BJ (cell line): ENCODE data around the gene EXOC1L. TPM values are rescaled to one million over a fixed set of nuclear protein-coding genes. Genes with fewer than 3 reads are reported as not detected.

Experiments
- CTCF ChIA-PET: fragments of 350-600 bp; formaldehyde crosslinking; extraction: SDS; loops from one replicate; lab custom pipeline; 2021; ENCODE audit warnings: antibody characterized with exemption, inconsistent platforms; lab: Yijun Ruan, JAX
- POLR2A ChIA-PET: fragments of 300-600 bp; sonication (Branson Sonifier 250); formaldehyde crosslinking; extraction: SDS; loops from one replicate; lab custom pipeline; 2021; ENCODE audit warnings: antibody characterized with exemption; lab: Charles Lee
- DNase-seq: peaks from one replicate; pipeline ENCODE4 v3.0.0-alpha.2; 2011; ENCODE audit warnings: low read depth
- H3K27me3 ChIP-seq: 2 replicates; pipeline ENCODE4 v1.6.0; 2011; ENCODE audit warnings: low read length; ENCODE audit not compliant: control insufficient read depth, insufficient read depth
- H3K36me3 ChIP-seq: 2 replicates; pipeline ENCODE4 v1.5.1; 2011; ENCODE audit warnings: low read length; ENCODE audit not compliant: control insufficient read depth, insufficient read depth
- H3K4me3 ChIP-seq: 2 replicates; pipeline ENCODE4 v1.5.1; 2011; ENCODE audit warnings: low read depth, mild to moderate bottlenecking, control low read depth, low read length
- CTCF ChIP-seq: IDR thresholded peaks from 2 replicates; pipeline ENCODE4 v1.5.1; 2011; ENCODE audit warnings: low read depth, mild to moderate bottlenecking, control low read depth, inconsistent platforms, low read length, moderate library complexity; ENCODE audit not compliant: insufficient read depth
- polyA plus RNA-seq: library from polyadenylated mRNA; depleted of rRNA; stranded (reverse); fragments of >200 nt; gene quantifications from 2 replicates; pipeline ENCODE4 v1.2.3, GENCODE V29; 2011

Gene EXOC1L
- polyA plus RNA-seq, 1 experiment, result not detected

GRCh38 chr4:55865228-55865806 lies 45.7 kb downstream of the EXOC1L start:
- Histone ChIP-seq H3K36me3 (no peaks in the 10 kb centered on the region; the same call in 1 of the 2 replicates), H3K4me3 (no peak overlapping the region), H3K27me3 (no peaks in the 10 kb centered on the region)
- no peak for TF ChIP-seq CTCF
- ChIA-PET POLR2A (no interaction called here), CTCF (interaction anchor here (0.6 to 1.2 kb wide), 2 partner anchors 35 to 498 kb away, joined by 3 to 6 read pairs; no protein-coding TSS in a partner anchor)
- peak; percentile 18 for DNase-seq

- H3K27me3 ChIP-seq, result no peaks in the 10 kb centered on the region
- no peaks in the 10 kb centered on the region; the same call in 1 of the 2 replicates for H3K36me3 ChIP-seq
- ChIA-PET POLR2A (no interaction called here), CTCF (interaction anchor here (0.5 to 2.2 kb wide), 11 partner anchors 9 to 1192 kb away, joined by 3 to 6 read pairs (median 3); partner anchors contain the start of gene EXOC1)
- no peak overlapping the region for H3K4me3 ChIP-seq
- DNase-seq, result peak; percentile 78
- TF ChIP-seq CTCF, result no peak
Observed at GRCh38 chr4:55866290-55866907, 46.8 kb downstream of the EXOC1L start.

- Histone ChIP-seq H3K36me3 (no peaks in the 10 kb centered on the region; the same call in 1 of the 2 replicates), H3K27me3 (no peaks in the 10 kb centered on the region), H3K4me3 (no peak overlapping the region)
- DNase-seq, result no peak
- ChIA-PET POLR2A (no interaction called here), CTCF (interaction anchor here (0.5 to 2.2 kb wide), 9 partner anchors 11 to 897 kb away, joined by 3 to 6 read pairs (median 3); partner anchors contain the start of genes CEP135 and EXOC1)
- peak; percentile 76 for TF ChIP-seq CTCF
Observed at GRCh38 chr4:55866973-55867574, 47.5 kb downstream of the EXOC1L start.

GRCh38 chr4:55868581-55869090 lies 49.0 kb downstream of the EXOC1L start:
- ChIA-PET POLR2A (interaction anchor here (0.8 kb wide), 1 partner anchor 10 kb away, joined by 6 read pairs; no protein-coding TSS in a partner anchor), CTCF (no interaction called here)
- Histone ChIP-seq H3K27me3 (no peaks in the 10 kb centered on the region), H3K4me3 (no peak overlapping the region), H3K36me3 (no peaks in the 10 kb centered on the region; the same call in 1 of the 2 replicates)
- DNase-seq, result no peak
- TF ChIP-seq CTCF, result no peak
